Measurements from ENCODE around the gene CNNM2. TPM values are rescaled to one million over a fixed set of nuclear protein-coding genes. Genes with fewer than 3 reads are reported as not detected.

The CNNM2 gene
- polyA plus RNA-seq, 1 of the 3 experiments (the other 2 are of a cell fraction) = 4.0 TPM

DNA sequence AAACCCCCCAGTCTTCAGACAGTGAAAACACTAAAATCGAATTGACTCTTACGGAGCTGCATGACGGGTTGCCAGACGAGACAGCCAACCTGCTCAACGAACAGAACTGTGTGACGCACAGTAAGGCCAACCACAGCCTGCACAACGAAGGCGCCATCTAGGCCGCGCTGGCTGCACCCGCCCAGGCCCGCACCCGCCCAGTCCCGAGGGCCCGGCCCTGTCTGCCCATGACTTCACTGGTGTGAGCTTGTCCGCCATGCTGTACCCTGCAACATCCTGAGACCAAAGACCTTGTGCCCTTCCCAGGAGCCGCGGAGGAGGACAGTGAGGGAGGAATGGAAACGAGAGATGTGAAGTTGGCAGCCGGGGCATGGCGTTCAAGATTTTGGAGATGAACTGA lies 158.9 kb downstream of the CNNM2 start (continued):
- TF ChIP-seq TEAD4 (IDR thresholded peaks at IDR 0.05; ENCODE audit: borderline replicate concordance, insufficient read depth) = no peak
- TF ChIP-seq NRF1 (IDR thresholded peaks at IDR 0.05; ENCODE audit: low read depth, low read length) = no peak
- TF ChIP-seq RFX5 (IDR thresholded peaks at IDR 0.05; ENCODE audit: low read length) = no peak
- TF ChIP-seq SIN3A (IDR thresholded peaks at IDR 0.05; ENCODE audit: borderline replicate concordance, low read depth, low read length) = no peak

DNA sequence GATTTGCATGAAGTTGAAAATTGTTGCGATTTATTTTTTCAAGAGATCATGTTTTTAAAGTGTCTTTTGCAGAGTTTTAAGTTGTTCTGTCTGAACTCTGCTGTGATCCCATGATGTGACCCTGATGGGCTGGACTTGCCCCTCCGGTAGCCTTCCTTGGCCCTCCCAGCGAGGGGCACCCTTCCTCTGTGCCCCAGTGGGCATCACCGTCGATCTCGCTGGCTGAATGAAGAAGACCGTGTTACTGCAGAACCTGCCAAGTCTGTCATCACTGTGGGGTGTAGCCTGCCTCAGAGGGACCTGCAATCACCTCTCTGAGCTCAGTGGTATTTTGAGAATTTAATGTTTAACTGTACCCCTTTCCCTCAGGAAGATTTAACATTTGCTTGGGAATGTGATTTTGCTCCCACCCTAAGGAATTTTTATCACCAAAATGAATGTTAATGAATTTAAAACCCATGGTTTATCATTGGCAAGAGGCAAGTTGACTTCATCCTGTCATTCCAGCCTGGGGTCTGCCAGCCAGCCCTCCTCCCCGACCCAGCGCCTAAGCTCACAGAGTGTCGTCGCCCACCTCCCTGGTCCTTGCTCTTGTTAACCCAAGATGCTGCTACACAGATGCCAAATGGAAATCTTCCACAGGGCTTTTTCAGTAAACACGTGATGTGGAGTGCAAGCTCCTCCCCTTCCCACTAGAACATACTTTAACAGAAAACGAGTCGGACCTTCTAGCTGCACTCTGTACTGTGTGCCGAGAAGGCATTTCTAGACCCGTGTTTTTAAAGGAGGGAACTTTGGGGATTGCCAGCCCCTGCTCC lies 159.6 kb downstream of the CNNM2 start:
- ChIA-PET POLR2A (no interaction called here), CTCF (interaction anchor here (1.3 to 20.8 kb wide), 3 partner anchors 8 to 161 kb away, joined by 4 to 264 read pairs (median 10); partner anchors contain the start of gene CNNM2)
- WGBS (ENCODE audit: low lambda C conversion rate) = 91% methylated on average over 15 of the region's 16 CpGs

DNA sequence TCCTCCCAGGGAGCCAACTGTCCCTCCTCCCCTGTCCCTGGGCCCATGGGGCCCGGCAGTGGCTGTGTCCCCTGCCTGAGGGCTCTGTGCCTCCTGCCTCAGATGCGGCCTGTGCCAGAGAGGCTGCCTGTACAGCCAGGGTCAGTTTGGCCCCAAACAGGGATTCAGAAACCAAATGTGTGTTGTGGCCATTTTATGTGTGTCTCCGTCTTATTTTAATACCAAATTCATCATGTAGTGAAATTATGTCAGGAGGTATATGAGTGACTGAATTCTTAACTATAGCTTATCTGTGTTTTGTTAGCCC lies 160.2 kb downstream of the CNNM2 start:
- ChIA-PET CTCF (interaction anchor here (1.3 to 20.8 kb wide), 3 partner anchors 9 to 161 kb away, joined by 4 to 264 read pairs (median 10); partner anchors contain the start of gene CNNM2), POLR2A (no interaction called here)
- WGBS (ENCODE audit: low lambda C conversion rate) = 90% methylated on average over 2 of the region's 3 CpGs
- H3K27ac ChIP-seq (ENCODE audit: low read depth in 2 of 2, low read length in 1 of 2) = no peak overlapping the region
- H3K36me3 ChIP-seq (replicated peaks in 1 of 2; ENCODE audit: control insufficient read depth in 1 of 2, insufficient read depth in 2 of 2, low read length in 1 of 2) = peaks cover 0 to 22% of the 10 kb centered on the region in 2 experiments
- no peaks in the 10 kb centered on the region for H3K9me2 ChIP-seq
- H3K4me2 ChIP-seq = no peak overlapping the region
- no peaks in the 10 kb centered on the region for H3K4me1 ChIP-seq (ENCODE audit: control insufficient read depth in 1 of 2, insufficient read depth in 2 of 2, low read depth in 1 of 2, low read length in 1 of 2)
- no peak overlapping the region for H3K9ac ChIP-seq
- no peak for DNase-seq
- H3F3A ChIP-seq (replicated peaks; ENCODE audit: insufficient read depth) = no peaks in the 10 kb centered on the region
- no peaks in the 10 kb centered on the region for H3K9me3 ChIP-seq
- no peak overlapping the region for H3K4me3 ChIP-seq (ENCODE audit: low read depth in 2 of 2, low read length in 1 of 2)
- H3K27me3 ChIP-seq (ENCODE audit: insufficient read depth) = no peaks in the 10 kb centered on the region
- no peak for TF ChIP-seq MXI1 (IDR thresholded peaks at IDR 0.05; ENCODE audit: low read depth, low read length)
- TF ChIP-seq, protein P1, sequence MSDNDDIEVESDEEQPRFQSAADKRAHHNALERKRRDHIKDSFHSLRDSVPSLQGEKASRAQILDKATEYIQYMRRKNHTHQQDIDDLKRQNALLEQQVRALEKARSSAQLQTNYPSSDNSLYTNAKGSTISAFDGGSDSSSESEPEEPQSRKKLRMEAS (IDR thresholded peaks at IDR 0.05; ENCODE audit: low read depth) = no peak
- no peaks in the 10 kb centered on the region for H3K79me2 ChIP-seq (ENCODE audit: insufficient read depth)
- no peak overlapping the region for H2AFZ ChIP-seq (ENCODE audit: low read depth)
- no peaks in the 10 kb centered on the region for H4K20me1 ChIP-seq (ENCODE audit: insufficient read depth)

More for the DNA sequence above, 159.6 kb downstream of the CNNM2 start:
- Histone ChIP-seq H3K4me1 (ENCODE audit: control insufficient read depth in 1 of 2, insufficient read depth in 2 of 2, low read depth in 1 of 2, low read length in 1 of 2) (no peaks in the 10 kb centered on the region), H3K79me2 (ENCODE audit: insufficient read depth) (no peaks in the 10 kb centered on the region), H3K9me3 (no peaks in the 10 kb centered on the region), H3K4me3 (ENCODE audit: low read depth in 2 of 2, low read length in 1 of 2) (no peak overlapping the region), H3K27ac (ENCODE audit: low read depth in 2 of 2, low read length in 1 of 2) (no peak overlapping the region), H3K9ac (no peak overlapping the region), H4K20me1 (ENCODE audit: insufficient read depth) (no peaks in the 10 kb centered on the region), H3K27me3 (ENCODE audit: insufficient read depth) (no peaks in the 10 kb centered on the region), H2AFZ (ENCODE audit: low read depth) (no peak overlapping the region), H3K9me2 (no peaks in the 10 kb centered on the region), H3K4me2 (no peak overlapping the region), H3K36me3 (replicated peaks in 1 of 2; ENCODE audit: control insufficient read depth in 1 of 2, insufficient read depth in 2 of 2, low read length in 1 of 2) (peaks cover 0 to 16% of the 10 kb centered on the region in 2 experiments), H3F3A (replicated peaks; ENCODE audit: insufficient read depth) (no peaks in the 10 kb centered on the region)
- DNase-seq = no peak
- TF ChIP-seq FOSL2 (IDR thresholded peaks at IDR 0.05; ENCODE audit: borderline replicate concordance, low read depth) = no peak
- no peak for TF ChIP-seq FOXM1 (IDR thresholded peaks at IDR 0.05; ENCODE audit: low read depth)
- no peak for TF ChIP-seq POLR2AphosphoS5 (IDR thresholded peaks at IDR 0.05; ENCODE audit: low read depth, low read length)
- no peak for TF ChIP-seq EZH2phosphoT487 (IDR thresholded peaks at IDR 0.05; ENCODE audit: borderline replicate concordance, low read depth)
- no peak for TF ChIP-seq RCOR1 (IDR thresholded peaks at IDR 0.05; ENCODE audit: low read length)
- no peak for TF ChIP-seq RXRA (IDR thresholded peaks at IDR 0.05; ENCODE audit: borderline replicate concordance, low read depth)
- TF ChIP-seq TAF1 (IDR thresholded peaks at IDR 0.05; ENCODE audit: borderline replicate concordance, low read depth, low read length) = no peak
- TF ChIP-seq FOXJ3 (CRISPR knock-in tag; IDR thresholded peaks at IDR 0.05) = no peak
- TF ChIP-seq, protein P2, sequence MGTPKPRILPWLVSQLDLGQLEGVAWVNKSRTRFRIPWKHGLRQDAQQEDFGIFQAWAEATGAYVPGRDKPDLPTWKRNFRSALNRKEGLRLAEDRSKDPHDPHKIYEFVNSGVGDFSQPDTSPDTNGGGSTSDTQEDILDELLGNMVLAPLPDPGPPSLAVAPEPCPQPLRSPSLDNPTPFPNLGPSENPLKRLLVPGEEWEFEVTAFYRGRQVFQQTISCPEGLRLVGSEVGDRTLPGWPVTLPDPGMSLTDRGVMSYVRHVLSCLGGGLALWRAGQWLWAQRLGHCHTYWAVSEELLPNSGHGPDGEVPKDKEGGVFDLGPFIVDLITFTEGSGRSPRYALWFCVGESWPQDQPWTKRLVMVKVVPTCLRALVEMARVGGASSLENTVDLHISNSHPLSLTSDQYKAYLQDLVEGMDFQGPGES (IDR thresholded peaks at IDR 0.05; ENCODE audit: low read depth, low read length) = no peak
- TF ChIP-seq MXI1 (IDR thresholded peaks at IDR 0.05; ENCODE audit: low read depth, low read length) = no peak
- TF ChIP-seq ELF1 (IDR thresholded peaks at IDR 0.05) = no peak
- no peak for TF ChIP-seq EP300 (IDR thresholded peaks at IDR 0.05; ENCODE audit: borderline replicate concordance in 1 of 2, low read depth in 1 of 2, low read length in 1 of 2)

All from SK-N-SH (cell line).